GM06990 (cell line): ENCODE results near the gene GPR75.

Experiments used
- DNase-seq: peaks from one replicate; pipeline ENCODE4 v3.0.0-alpha.2; 2011; ENCODE audit not compliant: insufficient read length; ENCODE audit errors: extremely low read depth
- H3K27me3 ChIP-seq: replicated peaks from 2 replicates; pipeline ENCODE4 v1.6.0; 2011; ENCODE audit warnings: low read length; ENCODE audit not compliant: control insufficient read depth, insufficient read depth
- H3K36me3 ChIP-seq: 2 replicates; pipeline ENCODE4 v1.5.1; 2011; ENCODE audit warnings: low read length; ENCODE audit not compliant: control insufficient read depth, insufficient read depth
- H3K4me3 ChIP-seq: replicated peaks from 2 replicates; pipeline ENCODE4 v1.5.1; 2011; ENCODE audit warnings: low read depth, mild to moderate bottlenecking, control low read depth, low read length
- CTCF ChIP-seq: IDR thresholded peaks from 2 replicates; pipeline ENCODE4 v1.5.1; 2011; ENCODE audit warnings: low read length, control low read depth, mild to moderate bottlenecking, inconsistent platforms; ENCODE audit not compliant: insufficient read depth, poor library complexity, severe bottlenecking

The GPR75 gene

GRCh38 chr2:53813151-53813550 lies 46.6 kb downstream of the GPR75 start:
- Histone ChIP-seq H3K27me3 (no peaks in the 10 kb centered on the region), H3K4me3 (no peak overlapping the region), H3K36me3 (peaks cover 5% of the 10 kb centered on the region)
- DNase-seq, result no peak
- TF ChIP-seq CTCF, result no peak

DNA sequence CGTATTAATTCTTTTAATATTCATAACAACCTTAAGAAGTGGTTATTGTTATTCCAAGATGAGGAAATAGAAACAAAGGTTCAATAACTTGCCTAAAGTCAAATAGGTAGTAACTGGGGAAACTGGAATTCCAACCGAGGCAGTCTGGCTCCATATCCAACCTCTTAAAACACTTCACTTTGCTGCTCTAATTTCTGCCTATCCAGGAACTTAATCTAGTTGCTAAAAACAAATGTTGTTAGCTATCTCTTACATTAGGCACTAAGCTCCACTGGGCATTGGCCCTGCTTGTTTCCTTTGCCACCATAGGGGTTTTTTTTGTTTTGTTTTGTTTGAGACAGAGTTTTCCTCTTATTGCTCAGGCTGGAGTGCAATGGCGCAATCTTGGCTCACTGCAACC lies 48.2 kb downstream of the GPR75 start:
- Histone ChIP-seq H3K27me3 (no peaks in the 10 kb centered on the region), H3K4me3 (no peak overlapping the region), H3K36me3 (peaks cover 8% of the 10 kb centered on the region)
- no peak for DNase-seq
- no peak for TF ChIP-seq CTCF
